ENCODE data around the gene EFHC2.

EFHC2 gene

GRCh38 chrX:44175455-44175854 lies 168.0 kb downstream of the EFHC2 start:
- Histone ChIP-seq H3K4me2 (ENCODE audit: low read length) (no peak overlapping the region), H4K20me1 (ENCODE audit: insufficient read depth, low read length) (no peaks in the 10 kb centered on the region), H3K27me3 (ENCODE audit: low read depth, low read length) (no peaks in the 10 kb centered on the region), H3K4me3 (ENCODE audit: low read length) (no peak overlapping the region), H3K4me1 (ENCODE audit: low read length) (no peaks in the 10 kb centered on the region), H3K9ac (ENCODE audit: low read length) (no peak overlapping the region), H3K79me2 (ENCODE audit: low read length) (no peaks in the 10 kb centered on the region), H3K27ac (ENCODE audit: low read length) (no peak overlapping the region), H2AFZ (ENCODE audit: low read depth, low read length) (no peak overlapping the region), H3K36me3 (replicated peaks; ENCODE audit: low read depth, low read length) (no peaks in the 10 kb centered on the region), H3K9me3 (ENCODE audit: insufficient read depth, low read length) (no peaks in the 10 kb centered on the region)
- TF ChIP-seq CTCF (IDR thresholded peaks at IDR 0.05; ENCODE audit: low read depth, low read length): no peak
- TF ChIP-seq EZH2phosphoT487 (IDR thresholded peaks at IDR 0.05; ENCODE audit: low read depth): no peak

GRCh38 chrX:44174061-44174460 lies 169.4 kb downstream of the EFHC2 start:
- no peak overlapping the region for H3K4me2 ChIP-seq (ENCODE audit: low read length)

GRCh38 chrX:44173219-44173618 lies 170.3 kb downstream of the EFHC2 start:
- Histone ChIP-seq H2AFZ (ENCODE audit: low read depth, low read length) (no peak overlapping the region), H3K4me2 (ENCODE audit: low read length) (no peak overlapping the region), H3K27me3 (ENCODE audit: low read depth, low read length) (no peaks in the 10 kb centered on the region), H3K9ac (ENCODE audit: low read length) (no peak overlapping the region), H3K27ac (ENCODE audit: low read length) (no peak overlapping the region), H4K20me1 (ENCODE audit: insufficient read depth, low read length) (no peaks in the 10 kb centered on the region), H3K9me3 (ENCODE audit: insufficient read depth, low read length) (no peaks in the 10 kb centered on the region), H3K4me1 (ENCODE audit: low read length) (no peaks in the 10 kb centered on the region), H3K4me3 (ENCODE audit: low read length) (no peak overlapping the region), H3K36me3 (replicated peaks; ENCODE audit: low read depth, low read length) (no peaks in the 10 kb centered on the region), H3K79me2 (ENCODE audit: low read length) (no peaks in the 10 kb centered on the region)
- TF ChIP-seq EZH2phosphoT487 (IDR thresholded peaks at IDR 0.05; ENCODE audit: low read depth) (no peak), CTCF (IDR thresholded peaks at IDR 0.05; ENCODE audit: low read depth, low read length) (no peak)

More at GRCh38 chrX:44174061-44174460, 169.4 kb downstream of the EFHC2 start:
- H4K20me1 ChIP-seq (ENCODE audit: insufficient read depth, low read length): no peaks in the 10 kb centered on the region
- no peak overlapping the region for H3K27ac ChIP-seq (ENCODE audit: low read length)
- H3K36me3 ChIP-seq (replicated peaks; ENCODE audit: low read depth, low read length): no peaks in the 10 kb centered on the region
- H2AFZ ChIP-seq (ENCODE audit: low read depth, low read length): no peak overlapping the region
- H3K27me3 ChIP-seq (ENCODE audit: low read depth, low read length): no peaks in the 10 kb centered on the region
- H3K9ac ChIP-seq (ENCODE audit: low read length): no peak overlapping the region
- no peak for TF ChIP-seq CTCF (IDR thresholded peaks at IDR 0.05; ENCODE audit: low read depth, low read length)
- TF ChIP-seq EZH2phosphoT487 (IDR thresholded peaks at IDR 0.05; ENCODE audit: low read depth): no peak
- H3K9me3 ChIP-seq (ENCODE audit: insufficient read depth, low read length): no peaks in the 10 kb centered on the region
- H3K79me2 ChIP-seq (ENCODE audit: low read length): no peaks in the 10 kb centered on the region
- H3K4me3 ChIP-seq (ENCODE audit: low read length): no peak overlapping the region
- no peaks in the 10 kb centered on the region for H3K4me1 ChIP-seq (ENCODE audit: low read length)

GRCh38 chrX:44167116-44167515 lies 176.4 kb downstream of the EFHC2 start:
- H3K27me3 ChIP-seq (ENCODE audit: low read depth, low read length): no peaks in the 10 kb centered on the region
- H3K27ac ChIP-seq (ENCODE audit: low read length): no peak overlapping the region

More at GRCh38 chrX:44167116-44167515, 176.4 kb downstream of the EFHC2 start:
- no peaks in the 10 kb centered on the region for H3K79me2 ChIP-seq (ENCODE audit: low read length)
- no peak overlapping the region for H3K4me2 ChIP-seq (ENCODE audit: low read length)
- H2AFZ ChIP-seq (ENCODE audit: low read depth, low read length): no peak overlapping the region
- H3K9me3 ChIP-seq (ENCODE audit: insufficient read depth, low read length): no peaks in the 10 kb centered on the region
- no peaks in the 10 kb centered on the region for H4K20me1 ChIP-seq (ENCODE audit: insufficient read depth, low read length)
- H3K4me3 ChIP-seq (ENCODE audit: low read length): no peak overlapping the region
- H3K9ac ChIP-seq (ENCODE audit: low read length): no peak overlapping the region
- H3K4me1 ChIP-seq (ENCODE audit: low read length): no peaks in the 10 kb centered on the region
- no peak for TF ChIP-seq CTCF (IDR thresholded peaks at IDR 0.05; ENCODE audit: low read depth, low read length)
- no peak for TF ChIP-seq EZH2phosphoT487 (IDR thresholded peaks at IDR 0.05; ENCODE audit: low read depth)
- H3K36me3 ChIP-seq (replicated peaks; ENCODE audit: low read depth, low read length): no peaks in the 10 kb centered on the region
